ENCODE data around the gene SND1.

SND1 gene

DNA sequence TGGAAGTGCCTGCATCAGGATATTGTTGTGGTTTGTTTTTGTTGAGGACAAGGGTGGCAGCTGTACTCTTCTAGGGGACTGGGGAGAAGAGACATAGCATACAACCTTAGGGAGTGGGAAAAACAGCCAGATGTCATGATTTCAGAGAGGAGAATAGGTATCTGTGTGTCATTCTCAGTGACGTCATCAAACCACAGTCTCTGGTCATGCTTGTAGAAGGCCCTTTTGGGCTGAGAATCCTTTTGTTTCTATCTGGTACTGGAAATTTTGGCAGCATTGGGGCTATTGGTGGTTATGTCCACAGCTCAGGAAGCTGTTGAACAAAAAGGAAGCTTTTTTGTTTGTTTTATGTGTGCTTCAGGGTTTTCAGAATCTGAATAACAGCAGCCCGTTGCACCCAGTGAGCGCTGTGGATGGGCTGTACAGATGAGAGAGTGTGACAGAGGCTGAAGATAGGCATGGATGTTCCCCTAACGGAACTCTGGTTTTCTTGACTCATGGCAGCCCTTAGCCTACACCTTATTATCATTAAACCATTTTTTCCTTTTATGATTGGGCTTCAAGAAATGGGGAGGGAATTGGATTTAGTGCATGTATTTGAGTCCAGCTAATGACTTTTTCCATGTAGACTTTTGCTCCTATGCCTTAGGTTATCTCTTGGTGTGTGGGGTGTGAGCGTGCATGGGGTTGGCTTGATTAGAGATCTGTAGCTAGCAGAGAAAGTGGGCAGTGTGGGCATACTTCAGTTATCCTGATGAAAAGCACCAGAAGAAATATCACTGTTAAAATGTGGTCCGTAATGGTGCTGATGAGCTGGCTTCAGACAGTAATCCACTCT, 65.7 kb downstream of the SND1 start:
- no peak for DNase-seq (ENCODE audit: extremely low read depth, insufficient read length)
- Histone ChIP-seq H3K36me3 (ENCODE audit: control insufficient read depth, insufficient read depth, low read length) (peaks cover 11% of the 10 kb centered on the region), H3K27me3 (replicated peaks; ENCODE audit: control insufficient read depth, insufficient read depth, low read length) (no peaks in the 10 kb centered on the region), H3K4me3 (replicated peaks; ENCODE audit: low read depth, low read length) (no peak overlapping the region)
- TF ChIP-seq, protein P1, sequence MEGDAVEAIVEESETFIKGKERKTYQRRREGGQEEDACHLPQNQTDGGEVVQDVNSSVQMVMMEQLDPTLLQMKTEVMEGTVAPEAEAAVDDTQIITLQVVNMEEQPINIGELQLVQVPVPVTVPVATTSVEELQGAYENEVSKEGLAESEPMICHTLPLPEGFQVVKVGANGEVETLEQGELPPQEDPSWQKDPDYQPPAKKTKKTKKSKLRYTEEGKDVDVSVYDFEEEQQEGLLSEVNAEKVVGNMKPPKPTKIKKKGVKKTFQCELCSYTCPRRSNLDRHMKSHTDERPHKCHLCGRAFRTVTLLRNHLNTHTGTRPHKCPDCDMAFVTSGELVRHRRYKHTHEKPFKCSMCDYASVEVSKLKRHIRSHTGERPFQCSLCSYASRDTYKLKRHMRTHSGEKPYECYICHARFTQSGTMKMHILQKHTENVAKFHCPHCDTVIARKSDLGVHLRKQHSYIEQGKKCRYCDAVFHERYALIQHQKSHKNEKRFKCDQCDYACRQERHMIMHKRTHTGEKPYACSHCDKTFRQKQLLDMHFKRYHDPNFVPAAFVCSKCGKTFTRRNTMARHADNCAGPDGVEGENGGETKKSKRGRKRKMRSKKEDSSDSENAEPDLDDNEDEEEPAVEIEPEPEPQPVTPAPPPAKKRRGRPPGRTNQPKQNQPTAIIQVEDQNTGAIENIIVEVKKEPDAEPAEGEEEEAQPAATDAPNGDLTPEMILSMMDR (IDR thresholded peaks at IDR 0.05; ENCODE audit: insufficient read depth, low read length, poor library complexity, severe bottlenecking): no peak

DNA sequence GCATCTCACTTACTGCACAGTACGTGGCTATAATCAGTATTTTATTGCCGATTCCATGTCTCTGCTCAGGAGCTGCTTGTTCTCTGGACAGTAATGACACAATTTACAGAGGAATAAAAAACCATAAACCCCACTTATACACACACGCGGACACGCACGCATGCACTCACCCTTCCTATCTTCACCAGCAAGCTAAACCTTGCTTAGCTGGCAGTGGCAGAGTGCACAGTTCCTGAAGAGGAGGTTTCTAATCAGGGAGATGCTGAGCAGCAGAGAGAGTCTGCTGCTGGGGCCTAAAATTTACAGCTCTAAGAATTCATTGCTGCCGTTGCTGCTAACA, 66.3 kb downstream of the SND1 start:
- H3K4me3 ChIP-seq (replicated peaks; ENCODE audit: low read depth, low read length): no peak overlapping the region
- TF ChIP-seq, protein P1 (IDR thresholded peaks at IDR 0.05; ENCODE audit: insufficient read depth, low read length, poor library complexity, severe bottlenecking): no peak
- H3K27me3 ChIP-seq (replicated peaks; ENCODE audit: control insufficient read depth, insufficient read depth, low read length): no peaks in the 10 kb centered on the region
- no peak for DNase-seq (ENCODE audit: extremely low read depth, insufficient read length)
- H3K36me3 ChIP-seq (ENCODE audit: control insufficient read depth, insufficient read depth, low read length): peaks cover 11% of the 10 kb centered on the region

DNA sequence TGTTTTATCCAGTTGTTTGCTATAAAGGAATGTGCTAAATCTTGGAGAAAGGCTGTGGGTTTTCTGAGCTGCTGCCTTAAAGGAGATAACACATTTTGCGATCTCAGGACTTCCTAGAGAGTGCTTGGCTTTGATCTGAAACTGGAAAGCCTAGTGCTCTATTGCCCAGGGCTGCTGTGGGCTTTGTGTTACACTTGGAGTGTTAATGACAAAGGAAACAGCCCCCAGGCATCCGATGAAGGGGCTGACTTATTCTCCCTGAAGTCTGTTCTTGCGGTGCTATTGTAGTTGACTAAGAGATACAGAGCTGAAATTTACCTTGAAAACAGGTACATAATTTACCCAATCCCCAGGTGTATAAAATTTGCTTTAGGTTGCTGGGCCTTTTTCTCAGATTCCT, 74.5 kb downstream of the SND1 start:
- peaks cover 20% of the 10 kb centered on the region for H3K36me3 ChIP-seq (ENCODE audit: control insufficient read depth, insufficient read depth, low read length)
- H3K27me3 ChIP-seq (replicated peaks; ENCODE audit: control insufficient read depth, insufficient read depth, low read length): no peaks in the 10 kb centered on the region
- TF ChIP-seq, protein P1 (IDR thresholded peaks at IDR 0.05; ENCODE audit: insufficient read depth, low read length, poor library complexity, severe bottlenecking): no peak
- no peak overlapping the region for H3K4me3 ChIP-seq (replicated peaks; ENCODE audit: low read depth, low read length)
- no peak for DNase-seq (ENCODE audit: extremely low read depth, insufficient read length)

DNA sequence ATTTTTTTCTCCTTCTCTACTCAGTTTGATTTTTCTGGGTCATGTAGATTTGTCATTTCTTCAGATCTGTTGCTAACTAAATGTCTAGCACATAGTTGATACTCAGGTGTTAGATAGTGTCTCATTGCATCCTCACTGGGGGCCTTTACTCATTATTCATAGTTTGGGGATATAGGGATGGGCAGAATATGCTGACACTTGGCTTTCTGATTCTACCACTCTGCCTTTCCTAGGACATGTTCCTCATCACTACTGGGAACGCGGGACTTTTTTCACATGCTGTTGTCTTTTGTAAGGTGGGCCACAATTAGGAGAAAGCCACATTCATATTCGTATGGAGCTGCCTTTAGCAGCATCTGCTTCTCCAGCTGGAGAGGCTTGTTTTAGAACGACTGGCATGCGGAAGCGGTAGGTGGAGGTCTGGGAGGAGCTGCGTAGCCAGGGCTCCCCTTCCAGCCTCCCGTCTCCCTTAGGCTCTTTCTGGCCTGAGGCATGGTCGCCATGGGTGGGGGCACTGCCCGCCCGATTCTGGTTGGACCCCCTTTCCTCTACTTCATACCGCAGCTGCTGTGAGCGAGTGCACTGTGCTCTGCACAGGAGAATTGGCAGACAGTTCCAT, 78.8 kb downstream of the SND1 start:
- Histone ChIP-seq H3K36me3 (ENCODE audit: control insufficient read depth, insufficient read depth, low read length) (peaks cover 25% of the 10 kb centered on the region), H3K27me3 (replicated peaks; ENCODE audit: control insufficient read depth, insufficient read depth, low read length) (no peaks in the 10 kb centered on the region), H3K4me3 (replicated peaks; ENCODE audit: low read depth, low read length) (no peak overlapping the region)
- TF ChIP-seq, protein P1 (IDR thresholded peaks at IDR 0.05; ENCODE audit: insufficient read depth, low read length, poor library complexity, severe bottlenecking): no peak
- DNase-seq (ENCODE audit: extremely low read depth, insufficient read length): no peak

DNA sequence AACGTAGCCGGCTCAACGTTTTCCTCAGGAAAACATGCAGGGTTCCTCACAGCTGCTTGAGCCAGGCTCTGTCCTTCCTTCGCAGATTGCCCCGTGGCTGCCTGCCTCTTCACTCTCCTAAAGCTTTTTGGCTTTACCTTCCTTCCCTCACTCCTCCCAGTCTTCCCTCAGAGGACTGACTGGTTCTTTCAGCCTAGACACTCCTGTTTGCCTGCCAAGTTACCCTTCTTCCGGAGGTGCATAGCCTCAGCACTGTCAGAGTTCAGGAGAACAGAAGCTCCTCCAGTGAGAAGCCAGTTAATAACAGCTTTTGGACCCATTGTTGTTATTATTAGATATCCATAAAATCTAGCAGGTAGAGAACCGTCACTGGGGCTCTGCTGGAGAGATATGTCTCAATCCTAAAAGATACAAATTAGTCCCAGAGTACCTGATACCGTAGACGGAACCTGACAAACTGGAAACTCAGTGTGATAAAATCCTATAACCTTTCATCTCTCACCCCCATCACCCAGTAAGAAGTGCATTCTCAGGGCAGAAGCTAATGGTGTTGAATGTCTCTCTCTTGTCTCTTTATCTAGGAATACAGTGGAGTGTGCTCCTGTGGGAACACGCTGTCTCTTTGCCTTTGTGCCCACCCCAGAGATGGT, 79.6 kb downstream of the SND1 start:
- TF ChIP-seq, protein P1 (IDR thresholded peaks at IDR 0.05; ENCODE audit: insufficient read depth, low read length, poor library complexity, severe bottlenecking): no peak
- Histone ChIP-seq H3K36me3 (ENCODE audit: control insufficient read depth, insufficient read depth, low read length) (peaks cover 25% of the 10 kb centered on the region), H3K27me3 (replicated peaks; ENCODE audit: control insufficient read depth, insufficient read depth, low read length) (no peaks in the 10 kb centered on the region), H3K4me3 (replicated peaks; ENCODE audit: low read depth, low read length) (no peak overlapping the region)
- no peak for DNase-seq (ENCODE audit: extremely low read depth, insufficient read length)
